ENCODE data around the gene MIXL1. TPM values are rescaled to one million over a fixed set of nuclear protein-coding genes. Genes with fewer than 3 reads are reported as not detected.
"Not testable (repeated sequence)": the region's sequence is repeated elsewhere in the genome, so short reads cannot be mapped to it uniquely, and the experiment has no call there.

Gene MIXL1
- total RNA-seq, 1 experiment from 2014 or later = not detected

DNA sequence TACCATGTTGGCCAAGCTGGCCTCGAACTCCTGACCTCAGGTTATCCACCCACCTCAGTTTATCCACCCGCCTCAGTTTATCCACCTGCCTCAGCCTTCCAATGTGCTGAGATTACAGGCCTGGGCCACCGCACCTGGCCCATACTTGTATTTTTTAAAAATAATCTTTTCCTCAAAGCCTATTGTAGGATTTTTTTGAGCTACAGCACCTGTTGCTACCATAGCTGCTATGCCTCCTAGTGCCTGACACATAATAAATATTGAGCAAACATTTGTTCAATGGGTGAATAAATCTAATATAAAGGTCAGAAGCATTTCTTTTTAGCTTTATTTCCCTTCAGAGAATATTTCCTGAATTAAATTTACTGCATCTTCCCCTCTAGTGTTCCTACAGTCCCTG is 21.2 kb upstream of the MIXL1 start:
- ChIA-PET RAD21 (ENCODE audit: low non-redundant PET in 1 of 2, low total read pairs in 2 of 2, uncharacterized antibody in 2 of 2, unreplicated experiment in 2 of 2) (interaction anchor here in 1 of 2 experiments (0.8 kb wide), 1 partner anchor 131 kb away, joined by 3 read pairs; no protein-coding TSS in a partner anchor), POLR2A (no interaction called here), CTCF (interaction anchor here (1.1 to 2.9 kb wide), 2 partner anchors 77 to 131 kb away, joined by 4 to 25 read pairs; no protein-coding TSS in a partner anchor)
- Histone ChIP-seq H3K4me1 (ENCODE audit: control insufficient read depth in 1 of 2, insufficient read depth in 2 of 2, low read length in 2 of 2) (peaks cover 0 to under 1% of the 10 kb centered on the region in 2 experiments; a peak in 2 of 4 replicates), H3K79me2 (ENCODE audit: insufficient read depth, low read length) (no peaks in the 10 kb centered on the region), H2AFZ (ENCODE audit: low read depth, low read length, poor library complexity, severe bottlenecking) (no peak overlapping the region), H3K36me3 (ENCODE audit: control insufficient read depth in 1 of 2, insufficient read depth in 2 of 2, low read length in 2 of 2) (no peaks in the 10 kb centered on the region), H3K4me3 (replicated peaks in 1 of 2; ENCODE audit: low read depth in 1 of 2, low read length in 2 of 2) (no peak overlapping the region), H3K9me2 (ENCODE audit: insufficient read depth) (no peaks in the 10 kb centered on the region), H3K27ac (ENCODE audit: low read depth, low read length) (no peak overlapping the region), H3K4me2 (ENCODE audit: low read length) (no peak overlapping the region), H3K9ac (ENCODE audit: low read length) (no peak overlapping the region), H4K20me1 (ENCODE audit: insufficient read depth) (no peaks in the 10 kb centered on the region), H3K27me3 (ENCODE audit: insufficient read depth, low read length) (no peaks in the 10 kb centered on the region), H3K9me3 (ENCODE audit: control insufficient read depth in 1 of 2, insufficient read depth in 1 of 2, low read depth in 1 of 2, low read length in 2 of 2) (no peaks in the 10 kb centered on the region)
- BruUV-seq (replicated peaks) = no TSS peak
- ATAC-seq (no peak), DNase-seq (ENCODE audit: low read depth, low spot score) (no peak)
- intact Hi-C loops (cut with micrococcal nuclease) = no loop called here
- TF ChIP-seq CEBPB (IDR thresholded peaks at IDR 0.05; ENCODE audit: low read depth) (no peak), TCF7L2 (IDR thresholded peaks at IDR 0.05; ENCODE audit: borderline replicate concordance, extremely low read depth, insufficient read depth, insufficient read length) (no peak), EZH2phosphoT487 (IDR thresholded peaks at IDR 0.05; ENCODE audit: borderline replicate concordance) (no peak)
- TF ChIP-seq, protein P1, sequence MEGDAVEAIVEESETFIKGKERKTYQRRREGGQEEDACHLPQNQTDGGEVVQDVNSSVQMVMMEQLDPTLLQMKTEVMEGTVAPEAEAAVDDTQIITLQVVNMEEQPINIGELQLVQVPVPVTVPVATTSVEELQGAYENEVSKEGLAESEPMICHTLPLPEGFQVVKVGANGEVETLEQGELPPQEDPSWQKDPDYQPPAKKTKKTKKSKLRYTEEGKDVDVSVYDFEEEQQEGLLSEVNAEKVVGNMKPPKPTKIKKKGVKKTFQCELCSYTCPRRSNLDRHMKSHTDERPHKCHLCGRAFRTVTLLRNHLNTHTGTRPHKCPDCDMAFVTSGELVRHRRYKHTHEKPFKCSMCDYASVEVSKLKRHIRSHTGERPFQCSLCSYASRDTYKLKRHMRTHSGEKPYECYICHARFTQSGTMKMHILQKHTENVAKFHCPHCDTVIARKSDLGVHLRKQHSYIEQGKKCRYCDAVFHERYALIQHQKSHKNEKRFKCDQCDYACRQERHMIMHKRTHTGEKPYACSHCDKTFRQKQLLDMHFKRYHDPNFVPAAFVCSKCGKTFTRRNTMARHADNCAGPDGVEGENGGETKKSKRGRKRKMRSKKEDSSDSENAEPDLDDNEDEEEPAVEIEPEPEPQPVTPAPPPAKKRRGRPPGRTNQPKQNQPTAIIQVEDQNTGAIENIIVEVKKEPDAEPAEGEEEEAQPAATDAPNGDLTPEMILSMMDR (IDR thresholded peaks at IDR 0.05 in 2 of 3, conservative IDR thresholded peaks at IDR 0.05 in 1 of 3; ENCODE audit: borderline replicate concordance in 1 of 3, insufficient read depth in 1 of 3, low read depth in 2 of 3, low read length in 2 of 3) = no peak

DNA sequence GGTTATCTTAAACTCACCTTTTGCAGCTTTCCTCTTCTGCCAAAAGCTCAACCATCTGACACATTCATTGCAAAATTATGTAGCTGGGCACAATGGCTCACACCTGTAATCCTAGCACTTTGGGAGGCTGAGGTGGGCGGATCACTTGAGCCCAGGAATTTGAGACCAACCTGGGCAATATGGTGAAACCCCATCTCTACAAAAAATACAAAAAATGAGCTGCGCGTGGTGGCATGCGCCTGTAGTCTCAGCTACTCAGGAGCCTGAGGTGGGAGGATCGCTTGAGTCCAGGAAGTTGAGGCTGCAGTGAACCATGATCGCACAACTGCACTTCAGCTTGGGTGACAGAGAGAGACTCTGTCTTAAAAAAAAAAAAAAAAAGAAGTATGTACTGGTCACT is 20.8 kb upstream of the MIXL1 start:
- H3K9me3 ChIP-seq (ENCODE audit: control insufficient read depth in 1 of 2, insufficient read depth in 1 of 2, low read depth in 1 of 2, low read length in 2 of 2); DNase-seq (ENCODE audit: low read depth, low spot score); H3K9ac ChIP-seq (ENCODE audit: low read length); BruUV-seq (replicated peaks); H3K4me2 ChIP-seq (ENCODE audit: low read length); H3K79me2 ChIP-seq (ENCODE audit: insufficient read depth, low read length); H2AFZ ChIP-seq (ENCODE audit: low read depth, low read length, poor library complexity, severe bottlenecking); ATAC-seq; H3K4me1 ChIP-seq (ENCODE audit: control insufficient read depth in 1 of 2, insufficient read depth in 2 of 2, low read length in 2 of 2); H3K27me3 ChIP-seq (ENCODE audit: insufficient read depth, low read length); POLR2A ChIA-PET; H3K36me3 ChIP-seq (ENCODE audit: control insufficient read depth in 1 of 2, insufficient read depth in 2 of 2, low read length in 2 of 2); intact Hi-C loops (cut with micrococcal nuclease); H4K20me1 ChIP-seq (ENCODE audit: insufficient read depth); H3K9me2 ChIP-seq (ENCODE audit: insufficient read depth); H3K4me3 ChIP-seq (replicated peaks in 1 of 2; ENCODE audit: low read depth in 1 of 2, low read length in 2 of 2); H3K27ac ChIP-seq (ENCODE audit: low read depth, low read length): not testable (repeated sequence)
- CTCF ChIA-PET = interaction anchor here (1.1 to 2.9 kb wide), 2 partner anchors 77 to 131 kb away, joined by 4 to 25 read pairs; no protein-coding TSS in a partner anchor
- RAD21 ChIA-PET (ENCODE audit: low non-redundant PET in 1 of 2, low total read pairs in 2 of 2, uncharacterized antibody in 2 of 2, unreplicated experiment in 2 of 2) = interaction anchor here in 1 of 2 experiments (0.8 kb wide), 1 partner anchor 130 kb away, joined by 3 read pairs; no protein-coding TSS in a partner anchor

Measured in HCT116 (cell line).